Right atrium auricular region (tissue), 2 donors: Measurements from ENCODE around the gene BMP10. TPM values are rescaled to one million over a fixed set of nuclear protein-coding genes. Genes with fewer than 3 reads are reported as not detected.

ENCODE experiments used
- DNase-seq: peaks from one replicate; pipeline ENCODE4 v3.0.0-alpha.2; 2019; ENCODE audit warnings: low spot score
- H3K27ac ChIP-seq, 2 donors: fragments of 200-600 bp; sonication (generic); 1 replicate in 1 of 2; 2 replicates in 1 of 2; pipeline ENCODE4 v1.5.1; 2016 to 2019
- H3K27me3 ChIP-seq, 2 donors: fragments of 200-600 bp; sonication (generic); one replicate each; pipeline versions ENCODE4 v1.5.1 to v1.6.0; 2017 to 2019
- H3K36me3 ChIP-seq: fragments of 200-600 bp; sonication (generic); one replicate; pipeline ENCODE4 v1.5.1; 2016
- H3K4me1 ChIP-seq, 2 donors: fragments of 200-600 bp; sonication (generic); one replicate each; pipeline versions ENCODE4 v1.5.1 to v1.6.0; 2017 to 2019
- H3K4me3 ChIP-seq, 2 donors: fragments of 200-600 bp; sonication (generic); 1 replicate in 1 of 2; 2 replicates in 1 of 2; pipeline ENCODE4 v1.5.1; 2017 to 2019; ENCODE audit warnings: mild to moderate bottlenecking in 1 of 2, moderate library complexity in 1 of 2
- H3K9me3 ChIP-seq, 2 donors: fragments of 200-600 bp; sonication (generic); one replicate each; pipeline ENCODE4 v1.5.1; 2019
- total RNA-seq, 2 donors: library from RNA; depleted of rRNA; stranded (reverse); fragments of >200 nt; gene quantifications; one replicate each; pipeline ENCODE4 v1.1.0, GENCODE V29; 2016
- TF ChIP-seq, protein P1 (sequence below), 2 donors: fragments of 200-600 bp; sonication (generic); IDR thresholded peaks; one replicate each; pipeline ENCODE4 v1.5.1; 2019; ENCODE audit warnings: antibody characterized with exemption in 2 of 2

BMP10 gene
- total RNA-seq, 2 donors from 2014 or later = 1.9 to 5,642 TPM

DNA sequence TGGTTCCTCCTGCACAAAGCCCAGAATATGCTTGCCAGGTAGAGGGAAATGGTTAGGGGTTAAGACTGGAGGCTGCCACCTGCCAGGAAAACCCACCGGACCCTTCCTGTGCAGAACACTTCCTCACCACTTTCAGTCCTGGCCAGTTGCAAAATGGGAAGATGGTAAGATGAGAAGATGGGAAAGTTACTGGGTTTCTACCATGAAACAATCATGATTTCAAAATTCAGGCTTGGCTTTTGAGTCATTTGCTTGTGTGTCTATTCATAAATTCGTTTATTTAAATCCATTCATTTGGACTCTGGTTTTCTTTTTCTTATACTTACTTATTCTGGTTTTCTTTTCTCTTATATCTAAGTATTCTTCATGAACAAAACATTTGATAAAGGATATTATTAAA lies 7.2 kb downstream of the BMP10 start:
- no peaks in the 10 kb centered on the region for H3K27me3 ChIP-seq
- H3K9me3 ChIP-seq = no peaks in the 10 kb centered on the region
- no peak overlapping the region for H3K27ac ChIP-seq
- no peak for DNase-seq
- H3K4me1 ChIP-seq = peaks cover 0 to 8% of the 10 kb centered on the region in 2 donors
- no peaks in the 10 kb centered on the region for H3K36me3 ChIP-seq
- TF ChIP-seq, protein P1, sequence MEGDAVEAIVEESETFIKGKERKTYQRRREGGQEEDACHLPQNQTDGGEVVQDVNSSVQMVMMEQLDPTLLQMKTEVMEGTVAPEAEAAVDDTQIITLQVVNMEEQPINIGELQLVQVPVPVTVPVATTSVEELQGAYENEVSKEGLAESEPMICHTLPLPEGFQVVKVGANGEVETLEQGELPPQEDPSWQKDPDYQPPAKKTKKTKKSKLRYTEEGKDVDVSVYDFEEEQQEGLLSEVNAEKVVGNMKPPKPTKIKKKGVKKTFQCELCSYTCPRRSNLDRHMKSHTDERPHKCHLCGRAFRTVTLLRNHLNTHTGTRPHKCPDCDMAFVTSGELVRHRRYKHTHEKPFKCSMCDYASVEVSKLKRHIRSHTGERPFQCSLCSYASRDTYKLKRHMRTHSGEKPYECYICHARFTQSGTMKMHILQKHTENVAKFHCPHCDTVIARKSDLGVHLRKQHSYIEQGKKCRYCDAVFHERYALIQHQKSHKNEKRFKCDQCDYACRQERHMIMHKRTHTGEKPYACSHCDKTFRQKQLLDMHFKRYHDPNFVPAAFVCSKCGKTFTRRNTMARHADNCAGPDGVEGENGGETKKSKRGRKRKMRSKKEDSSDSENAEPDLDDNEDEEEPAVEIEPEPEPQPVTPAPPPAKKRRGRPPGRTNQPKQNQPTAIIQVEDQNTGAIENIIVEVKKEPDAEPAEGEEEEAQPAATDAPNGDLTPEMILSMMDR (IDR thresholded peaks at IDR 0.05) = no peak
- no peak overlapping the region for H3K4me3 ChIP-seq

DNA sequence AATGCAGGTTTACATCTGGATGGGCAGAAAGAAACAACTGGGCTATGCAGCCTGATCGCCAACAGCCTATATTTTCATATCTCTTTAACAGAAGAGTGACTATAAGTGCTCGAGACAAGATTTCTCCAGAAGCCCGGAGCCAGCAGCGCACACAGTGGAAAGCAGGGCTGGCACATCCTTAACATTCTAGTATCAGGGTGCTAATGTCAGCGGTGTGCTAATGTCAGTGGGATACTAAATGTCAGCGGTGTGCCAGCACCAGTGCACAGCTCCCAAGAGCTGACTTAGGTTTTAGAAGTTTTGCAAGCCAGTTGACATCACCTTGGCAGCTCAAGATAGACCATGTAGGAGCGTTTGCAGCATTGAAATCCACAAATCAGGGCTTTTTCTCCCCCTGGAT lies 8.3 kb downstream of the BMP10 start:
- Histone ChIP-seq H3K36me3 (no peaks in the 10 kb centered on the region), H3K4me1 (peaks cover 0 to 8% of the 10 kb centered on the region in 2 donors), H3K4me3 (no peak overlapping the region), H3K27ac (no peak overlapping the region), H3K9me3 (no peaks in the 10 kb centered on the region), H3K27me3 (no peaks in the 10 kb centered on the region)
- DNase-seq = no peak
- TF ChIP-seq, protein P1 (IDR thresholded peaks at IDR 0.05) = no peak

DNA sequence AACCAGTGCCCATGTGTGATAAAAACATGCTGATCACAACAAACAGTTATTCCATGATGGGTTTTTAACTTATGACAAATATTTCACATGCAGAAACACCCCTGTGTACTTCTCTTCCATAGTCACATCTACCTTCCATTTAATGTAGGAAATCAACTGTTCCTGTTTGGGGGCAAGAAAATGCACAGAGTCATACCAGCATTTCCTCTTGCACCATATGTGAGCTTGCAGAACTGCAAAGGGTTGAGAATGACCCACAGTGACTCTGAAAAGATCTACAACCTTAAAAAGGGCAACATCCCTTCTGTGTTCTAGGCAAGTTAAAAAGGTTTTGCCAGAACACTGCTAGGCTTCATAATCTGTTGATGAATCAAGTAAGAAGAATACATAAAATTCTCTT lies 9.9 kb downstream of the BMP10 start:
- TF ChIP-seq, protein P1 (IDR thresholded peaks at IDR 0.05) = no peak
- peaks cover 0 to 8% of the 10 kb centered on the region in 2 donors for H3K4me1 ChIP-seq
- H3K27ac ChIP-seq = no peak overlapping the region
- DNase-seq = no peak
- no peaks in the 10 kb centered on the region for H3K36me3 ChIP-seq
- H3K27me3 ChIP-seq = no peaks in the 10 kb centered on the region
- no peaks in the 10 kb centered on the region for H3K9me3 ChIP-seq
- no peak overlapping the region for H3K4me3 ChIP-seq

DNA sequence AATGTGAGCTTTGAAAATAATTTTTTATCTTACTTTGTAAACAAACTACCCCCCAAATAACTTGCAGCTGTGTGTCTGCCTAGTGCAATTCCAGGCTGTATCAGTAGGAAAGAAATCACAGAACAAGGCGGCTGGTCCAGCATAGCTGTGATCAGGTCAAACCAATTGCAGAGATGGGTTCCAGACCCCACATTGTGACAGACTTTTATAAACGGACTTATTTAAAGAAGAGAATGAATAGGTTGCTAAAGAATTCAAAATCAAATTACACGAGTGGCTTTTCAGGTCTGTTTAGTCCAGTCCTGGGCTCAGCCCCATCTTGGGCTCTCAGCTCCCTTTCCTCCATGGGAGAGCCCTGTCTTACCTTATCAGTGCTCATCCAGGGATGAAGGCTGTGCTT lies 11.1 kb downstream of the BMP10 start:
- DNase-seq = no peak
- no peaks in the 10 kb centered on the region for H3K27me3 ChIP-seq
- peaks cover 0 to 8% of the 10 kb centered on the region in 2 donors for H3K4me1 ChIP-seq
- H3K4me3 ChIP-seq = no peak overlapping the region
- no peak overlapping the region for H3K27ac ChIP-seq
- H3K36me3 ChIP-seq = no peaks in the 10 kb centered on the region
- H3K9me3 ChIP-seq = no peaks in the 10 kb centered on the region
- TF ChIP-seq, protein P1 (IDR thresholded peaks at IDR 0.05) = no peak

DNA sequence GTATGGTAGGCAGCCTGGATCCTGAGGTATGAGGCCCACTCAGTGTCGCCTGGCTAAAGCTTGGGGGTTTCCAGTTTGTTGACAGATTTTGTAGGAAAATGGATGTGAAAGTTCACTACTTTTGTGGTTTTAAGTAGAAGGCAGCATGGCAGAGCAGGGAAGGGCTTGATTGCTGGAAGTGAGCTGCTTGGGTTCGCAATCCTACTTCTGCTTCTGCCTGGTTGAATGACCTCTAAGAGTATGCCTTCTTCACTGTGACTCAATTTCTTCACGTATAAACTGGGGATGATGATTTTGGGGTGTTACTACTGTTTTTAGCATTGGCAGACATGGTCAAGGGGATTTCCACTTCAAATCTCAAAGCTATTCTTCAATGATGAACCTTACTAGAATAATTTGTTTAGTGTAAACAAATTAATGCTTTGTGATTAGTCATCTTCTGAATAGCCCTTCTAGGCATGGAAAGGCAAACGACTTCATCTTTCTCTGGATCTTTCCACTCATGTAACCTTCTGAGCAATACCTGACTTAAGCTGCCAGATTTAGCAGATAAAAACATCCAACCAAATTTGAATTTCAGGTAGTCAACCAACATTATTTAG lies 13.2 kb downstream of the BMP10 start:
- Histone ChIP-seq H3K27me3 (no peaks in the 10 kb centered on the region), H3K27ac (no peak overlapping the region)

More for the DNA sequence above, 13.2 kb downstream of the BMP10 start:
- H3K9me3 ChIP-seq = no peaks in the 10 kb centered on the region
- no peaks in the 10 kb centered on the region for H3K36me3 ChIP-seq
- no peak overlapping the region for H3K4me3 ChIP-seq
- TF ChIP-seq, protein P1 (IDR thresholded peaks at IDR 0.05) = no peak
- H3K4me1 ChIP-seq = peaks cover 0 to 11% of the 10 kb centered on the region in 2 donors
- no peak for DNase-seq
